Measurements from ENCODE around the gene CMKLR1. TPM values are rescaled to one million over a fixed set of nuclear protein-coding genes. Genes with fewer than 3 reads are reported as not detected.

CMKLR1 gene
- total RNA-seq, 2 experiments from 2014 or later, result not detected

GRCh38 chr12:108356835-108357806, 18.0 kb upstream of the CMKLR1 start:
- Mint-ChIP-seq H3K27ac (no peak overlapping the region), H3K27me3 (peaks cover 10% of the 10 kb centered on the region), H3K9me3 (no peaks in the 10 kb centered on the region), H3K4me3 (no peak overlapping the region), H3K4me1 (peaks cover 4% of the 10 kb centered on the region), H3K36me3 (ENCODE audit: low read depth) (no peaks in the 10 kb centered on the region)
- ChIA-PET POLR2A (no interaction called here), CTCF (interaction anchor here (0.8 kb wide), 1 partner anchor 18 kb away, joined by 3 read pairs; the partner anchor contains the start of gene CMKLR1)
- DNase-seq, result no peak

GRCh38 chr12:108355069-108355468, 16.0 kb upstream of the CMKLR1 start:
- no peak overlapping the region for H3K4me3 Mint-ChIP-seq
- H3K36me3 Mint-ChIP-seq (ENCODE audit: low read depth), result no peaks in the 10 kb centered on the region
- peaks cover 4% of the 10 kb centered on the region for H3K4me1 Mint-ChIP-seq
- no peak for DNase-seq
- H3K9me3 Mint-ChIP-seq, result no peaks in the 10 kb centered on the region
- H3K27ac Mint-ChIP-seq, result no peak overlapping the region
- ChIA-PET CTCF (no interaction called here), POLR2A (no interaction called here)
- H3K27me3 Mint-ChIP-seq, result peaks cover 10% of the 10 kb centered on the region

GRCh38 chr12:108352591-108352990, 13.5 kb upstream of the CMKLR1 start:
- no peak for DNase-seq
- Mint-ChIP-seq H3K27ac (no peak overlapping the region), H3K36me3 (ENCODE audit: low read depth) (no peaks in the 10 kb centered on the region), H3K4me3 (no peak overlapping the region), H3K27me3 (peaks cover 7% of the 10 kb centered on the region), H3K9me3 (no peaks in the 10 kb centered on the region), H3K4me1 (peaks cover 4% of the 10 kb centered on the region)
- ChIA-PET CTCF (no interaction called here), POLR2A (no interaction called here)

- ChIA-PET CTCF (no interaction called here), POLR2A (no interaction called here)
- peaks cover 4% of the 10 kb centered on the region for H3K4me1 Mint-ChIP-seq
- H3K36me3 Mint-ChIP-seq (ENCODE audit: low read depth), result no peaks in the 10 kb centered on the region
- H3K9me3 Mint-ChIP-seq, result no peaks in the 10 kb centered on the region
- no peak for DNase-seq
- no peak overlapping the region for H3K4me3 Mint-ChIP-seq
- H3K27ac Mint-ChIP-seq, result no peak overlapping the region
- peaks cover 10% of the 10 kb centered on the region for H3K27me3 Mint-ChIP-seq
These were observed 11.4 kb upstream of the CMKLR1 start for GRCh38 chr12:108350511-108350910.

- ChIA-PET POLR2A (no interaction called here), CTCF (interaction anchor here (0.8 kb wide), 1 partner anchor 159 kb away, joined by 3 read pairs; no protein-coding TSS in a partner anchor)
- Mint-ChIP-seq H3K27ac (no peak overlapping the region), H3K4me1 (peaks cover 4% of the 10 kb centered on the region), H3K36me3 (ENCODE audit: low read depth) (no peaks in the 10 kb centered on the region), H3K9me3 (no peaks in the 10 kb centered on the region), H3K4me3 (no peak overlapping the region), H3K27me3 (peaks cover 10% of the 10 kb centered on the region)
- DNase-seq, result no peak
These were observed 10.2 kb upstream of the CMKLR1 start for GRCh38 chr12:108349278-108349688.

GRCh38 chr12:108348842-108349241, 9.7 kb upstream of the CMKLR1 start:
- no peak overlapping the region for H3K27ac Mint-ChIP-seq
- no peak for DNase-seq
- H3K4me3 Mint-ChIP-seq, result no peak overlapping the region
- H3K4me1 Mint-ChIP-seq, result peaks cover 4% of the 10 kb centered on the region
- peaks cover 8% of the 10 kb centered on the region for H3K27me3 Mint-ChIP-seq
- H3K36me3 Mint-ChIP-seq (ENCODE audit: low read depth), result no peaks in the 10 kb centered on the region
- no peaks in the 10 kb centered on the region for H3K9me3 Mint-ChIP-seq
- ChIA-PET POLR2A (no interaction called here), CTCF (interaction anchor here (0.8 kb wide), 1 partner anchor 158 kb away, joined by 3 read pairs; no protein-coding TSS in a partner anchor)

- DNase-seq, result no peak
- CTCF ChIA-PET, result no interaction called here
- H3K4me3 Mint-ChIP-seq, result no peak overlapping the region
- POLR2A ChIA-PET, result no interaction called here
- H3K4me1 Mint-ChIP-seq, result no peaks in the 10 kb centered on the region
- H3K27ac Mint-ChIP-seq, result no peak overlapping the region
- H3K36me3 Mint-ChIP-seq (ENCODE audit: low read depth), result no peaks in the 10 kb centered on the region
- H3K27me3 Mint-ChIP-seq, result peaks cover 6% of the 10 kb centered on the region
- H3K9me3 Mint-ChIP-seq, result no peaks in the 10 kb centered on the region
These were observed 7.9 kb upstream of the CMKLR1 start for GRCh38 chr12:108346727-108347710.

GRCh38 chr12:108345716-108346633, 6.9 kb upstream of the CMKLR1 start:
- CTCF ChIA-PET, result no interaction called here

GRCh38 chr12:108342985-108343384, 3.9 kb upstream of the CMKLR1 start:
- Mint-ChIP-seq H3K27me3 (peaks cover 26% of the 10 kb centered on the region), H3K36me3 (ENCODE audit: low read depth) (no peaks in the 10 kb centered on the region), H3K4me3 (no peak overlapping the region), H3K9me3 (no peaks in the 10 kb centered on the region), H3K27ac (no peak overlapping the region), H3K4me1 (no peaks in the 10 kb centered on the region)
- ChIA-PET POLR2A (no interaction called here), CTCF (no interaction called here)
- DNase-seq, result no peak

More at GRCh38 chr12:108345716-108346633, 6.9 kb upstream of the CMKLR1 start:
- H3K9me3 Mint-ChIP-seq, result no peaks in the 10 kb centered on the region
- no peaks in the 10 kb centered on the region for H3K36me3 Mint-ChIP-seq (ENCODE audit: low read depth)
- DNase-seq, result no peak
- no peak overlapping the region for H3K4me3 Mint-ChIP-seq
- peaks cover 6% of the 10 kb centered on the region for H3K27me3 Mint-ChIP-seq
- no peak overlapping the region for H3K27ac Mint-ChIP-seq
- POLR2A ChIA-PET, result no interaction called here
- H3K4me1 Mint-ChIP-seq, result no peaks in the 10 kb centered on the region

GRCh38 chr12:108341854-108342847, 3.0 kb upstream of the CMKLR1 start:
- no peaks in the 10 kb centered on the region for H3K9me3 Mint-ChIP-seq
- ChIA-PET CTCF (no interaction called here), POLR2A (no interaction called here)
- H3K4me1 Mint-ChIP-seq, result no peaks in the 10 kb centered on the region
- H3K36me3 Mint-ChIP-seq (ENCODE audit: low read depth), result no peaks in the 10 kb centered on the region
- H3K27me3 Mint-ChIP-seq, result peaks cover 34% of the 10 kb centered on the region
- no peak overlapping the region for H3K4me3 Mint-ChIP-seq
- no peak overlapping the region for H3K27ac Mint-ChIP-seq
- DNase-seq, result no peak

GRCh38 chr12:108341356-108341755, 2.2 kb upstream of the CMKLR1 start:
- H3K27ac Mint-ChIP-seq, result no peak overlapping the region
- no peak for DNase-seq
- POLR2A ChIA-PET, result no interaction called here
- CTCF ChIA-PET, result no interaction called here
- H3K4me3 Mint-ChIP-seq, result no peak overlapping the region
- H3K4me1 Mint-ChIP-seq, result no peaks in the 10 kb centered on the region
- H3K9me3 Mint-ChIP-seq, result no peaks in the 10 kb centered on the region
- peaks cover 34% of the 10 kb centered on the region for H3K27me3 Mint-ChIP-seq
- no peaks in the 10 kb centered on the region for H3K36me3 Mint-ChIP-seq (ENCODE audit: low read depth)
